NCI-H2029 treated with DMSO at 0.1 percent for 48 hours (cell line): ENCODE results near the gene KCTD7.
"Not testable (repeated sequence)": the region's sequence is repeated elsewhere in the genome, so short reads cannot be mapped to it uniquely, and the experiment has no call there.

Source experiments
- DNase-seq: peaks from one replicate; lab custom pipeline; 2025; lab: John Stamatoyannopoulos, UW

The KCTD7 gene

GRCh38 chr7:66628361-66629221 lies at the start of gene KCTD7:
TSS of gene KCTD7 (plus strand) at chr7:66628881. CDS start at chr7:66629065, 184 bp downstream.
- DNase-seq = peak; percentile 89

- not testable (repeated sequence) for DNase-seq
These were observed 48.3 kb upstream of the KCTD7 start for GRCh38 chr7:66580380-66580779.

GRCh38 chr7:66582816-66583489 lies 45.7 kb upstream of the KCTD7 start:
- DNase-seq = not testable (repeated sequence)

- DNase-seq = no peak
These were observed 45.1 kb upstream of the KCTD7 start for GRCh38 chr7:66583490-66584110.

- no peak for DNase-seq
These were observed 42.5 kb upstream of the KCTD7 start for GRCh38 chr7:66586181-66586580.

- DNase-seq = not testable (repeated sequence)
These were observed 40.5 kb upstream of the KCTD7 start for GRCh38 chr7:66588226-66588625.

- not testable (repeated sequence) for DNase-seq
These were observed 39.7 kb upstream of the KCTD7 start for GRCh38 chr7:66588856-66589570.

GRCh38 chr7:66590302-66591057 lies 38.2 kb upstream of the KCTD7 start:
- not testable (repeated sequence) for DNase-seq

GRCh38 chr7:66591058-66591798 lies 37.5 kb upstream of the KCTD7 start:
- not testable (repeated sequence) for DNase-seq

GRCh38 chr7:66591799-66592596 lies 36.7 kb upstream of the KCTD7 start:
- DNase-seq = peak; percentile 71

- not testable (repeated sequence) for DNase-seq
These were observed 36.0 kb upstream of the KCTD7 start for GRCh38 chr7:66592597-66593146.

GRCh38 chr7:66594082-66594481 lies 34.6 kb upstream of the KCTD7 start:
- DNase-seq = not testable (repeated sequence)

GRCh38 chr7:66597461-66597860 lies 31.2 kb upstream of the KCTD7 start:
- DNase-seq = no peak

- DNase-seq = no peak
These were observed 26.5 kb upstream of the KCTD7 start for GRCh38 chr7:66602159-66602558.

- no peak for DNase-seq
These were observed 24.5 kb upstream of the KCTD7 start for GRCh38 chr7:66604198-66604597.

GRCh38 chr7:66606540-66607291 lies 22.0 kb upstream of the KCTD7 start:
- DNase-seq = not testable (repeated sequence)

GRCh38 chr7:66609176-66609575 lies 19.5 kb upstream of the KCTD7 start:
- no peak for DNase-seq

GRCh38 chr7:66614596-66614995 lies 14.1 kb upstream of the KCTD7 start:
- DNase-seq = not testable (repeated sequence)

GRCh38 chr7:66615699-66616098 lies 13.0 kb upstream of the KCTD7 start:
- DNase-seq = no peak
